ENCODE measurements around the gene RND3.

GRCh38 chr2:150467621-150467963, 19.9 kb downstream of the RND3 start:
- TF ChIP-seq, protein P1, sequence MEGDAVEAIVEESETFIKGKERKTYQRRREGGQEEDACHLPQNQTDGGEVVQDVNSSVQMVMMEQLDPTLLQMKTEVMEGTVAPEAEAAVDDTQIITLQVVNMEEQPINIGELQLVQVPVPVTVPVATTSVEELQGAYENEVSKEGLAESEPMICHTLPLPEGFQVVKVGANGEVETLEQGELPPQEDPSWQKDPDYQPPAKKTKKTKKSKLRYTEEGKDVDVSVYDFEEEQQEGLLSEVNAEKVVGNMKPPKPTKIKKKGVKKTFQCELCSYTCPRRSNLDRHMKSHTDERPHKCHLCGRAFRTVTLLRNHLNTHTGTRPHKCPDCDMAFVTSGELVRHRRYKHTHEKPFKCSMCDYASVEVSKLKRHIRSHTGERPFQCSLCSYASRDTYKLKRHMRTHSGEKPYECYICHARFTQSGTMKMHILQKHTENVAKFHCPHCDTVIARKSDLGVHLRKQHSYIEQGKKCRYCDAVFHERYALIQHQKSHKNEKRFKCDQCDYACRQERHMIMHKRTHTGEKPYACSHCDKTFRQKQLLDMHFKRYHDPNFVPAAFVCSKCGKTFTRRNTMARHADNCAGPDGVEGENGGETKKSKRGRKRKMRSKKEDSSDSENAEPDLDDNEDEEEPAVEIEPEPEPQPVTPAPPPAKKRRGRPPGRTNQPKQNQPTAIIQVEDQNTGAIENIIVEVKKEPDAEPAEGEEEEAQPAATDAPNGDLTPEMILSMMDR (IDR thresholded peaks at IDR 0.05): no peak
- no peak for TF ChIP-seq EP300 (IDR thresholded peaks at IDR 0.05)
- no peak for TF ChIP-seq POLR2A (IDR thresholded peaks at IDR 0.05)

All from upper lobe of left lung (tissue), 4 donors.